HEK293 (cell line): ENCODE data around the gene KRT17.

Source experiments
- BCL11A ChIP-seq: fragments of 450-650 bp; formaldehyde crosslinking; IDR thresholded peaks from 2 replicates; pipeline ENCODE4 v1.5.1; 2016; ENCODE audit warnings: low read depth, missing biosample characterization, missing genetic modification characterization
- FEZF1 ChIP-seq: fragments of 450-650 bp; formaldehyde crosslinking; IDR thresholded peaks from 2 replicates; pipeline ENCODE4 v1.5.1; 2016; ENCODE audit warnings: missing biosample characterization, missing genetic modification characterization
- GLIS2 ChIP-seq: fragments of 450-650 bp; formaldehyde crosslinking; IDR thresholded peaks from 2 replicates; pipeline ENCODE4 v1.5.1; 2016; ENCODE audit warnings: missing biosample characterization, missing genetic modification characterization
- KLF17 ChIP-seq: fragments of 450-650 bp; formaldehyde crosslinking; IDR thresholded peaks from 2 replicates; pipeline ENCODE4 v1.5.1; 2016; ENCODE audit warnings: missing biosample characterization, missing genetic modification characterization
- KLF8 ChIP-seq: fragments of 450-650 bp; formaldehyde crosslinking; IDR thresholded peaks from 2 replicates; pipeline ENCODE4 v1.5.1; 2016; ENCODE audit warnings: missing biosample characterization, missing genetic modification characterization
- MZF1 ChIP-seq: fragments of 450-650 bp; formaldehyde crosslinking; IDR thresholded peaks from 2 replicates; pipeline ENCODE4 v1.5.1; 2017; ENCODE audit warnings: missing biosample characterization, missing genetic modification characterization, borderline replicate concordance
- RBAK ChIP-seq: fragments of 450-650 bp; formaldehyde crosslinking; IDR thresholded peaks from 2 replicates; pipeline ENCODE4 v1.5.1; 2016; ENCODE audit warnings: missing biosample characterization, missing genetic modification characterization
- SCRT2 ChIP-seq: fragments of 450-650 bp; formaldehyde crosslinking; IDR thresholded peaks from 2 replicates; pipeline ENCODE4 v1.5.1; 2016; ENCODE audit warnings: missing biosample characterization, missing genetic modification characterization
- ZBTB17 ChIP-seq: fragments of 450-650 bp; formaldehyde crosslinking; IDR thresholded peaks from 2 replicates; pipeline ENCODE4 v1.5.1; 2016; ENCODE audit warnings: missing biosample characterization, missing genetic modification characterization
- ZBTB21 ChIP-seq: fragments of 450-650 bp; formaldehyde crosslinking; IDR thresholded peaks from 2 replicates; pipeline ENCODE4 v1.5.1; 2017; ENCODE audit warnings: missing biosample characterization, missing genetic modification characterization
- ZBTB44 ChIP-seq: fragments of 450-650 bp; IDR thresholded peaks from 2 replicates; pipeline ENCODE4 v1.5.1; 2018; ENCODE audit warnings: missing biosample characterization, mild to moderate bottlenecking, missing genetic modification characterization
- ZBTB6 ChIP-seq: fragments of 450-650 bp; formaldehyde crosslinking; IDR thresholded peaks from 2 replicates; pipeline ENCODE4 v1.5.1; 2017; ENCODE audit warnings: missing biosample characterization, missing genetic modification characterization
- ZNF132 ChIP-seq: fragments of 450-650 bp; formaldehyde crosslinking; IDR thresholded peaks from 2 replicates; pipeline ENCODE4 v1.5.1; 2017; ENCODE audit warnings: missing biosample characterization, missing genetic modification characterization, borderline replicate concordance
- ZNF23 ChIP-seq: fragments of 450-650 bp; formaldehyde crosslinking; IDR thresholded peaks from 2 replicates; pipeline ENCODE4 v1.5.1; 2016; ENCODE audit warnings: missing biosample characterization, missing genetic modification characterization, borderline replicate concordance
- ZNF280C ChIP-seq: fragments of 450-650 bp; formaldehyde crosslinking; IDR thresholded peaks from 2 replicates; pipeline ENCODE4 v1.5.1; 2016; ENCODE audit warnings: missing biosample characterization, missing genetic modification characterization
- ZNF335 ChIP-seq: fragments of 450-650 bp; formaldehyde crosslinking; conservative IDR thresholded peaks from 2 replicates; pipeline ENCODE4 v1.5.1; 2016; ENCODE audit warnings: missing biosample characterization, missing genetic modification characterization
- ZNF48 ChIP-seq: fragments of 450-650 bp; formaldehyde crosslinking; IDR thresholded peaks from 2 replicates; pipeline ENCODE4 v1.5.1; 2016; ENCODE audit warnings: missing biosample characterization, missing genetic modification characterization
- ZNF530 ChIP-seq: fragments of 450-650 bp; formaldehyde crosslinking; IDR thresholded peaks from 2 replicates; pipeline ENCODE4 v1.5.1; 2016; ENCODE audit warnings: low read depth, missing biosample characterization, missing genetic modification characterization
- ZNF580 ChIP-seq: fragments of 450-650 bp; formaldehyde crosslinking; IDR thresholded peaks from 2 replicates; pipeline ENCODE4 v1.5.1; 2016; ENCODE audit warnings: missing biosample characterization, missing genetic modification characterization
- ZNF623 ChIP-seq: fragments of 450-650 bp; formaldehyde crosslinking; IDR thresholded peaks from 2 replicates; pipeline ENCODE4 v1.5.1; 2016; ENCODE audit warnings: missing biosample characterization, missing genetic modification characterization
- ZNF629 ChIP-seq: fragments of 450-650 bp; formaldehyde crosslinking; IDR thresholded peaks from 2 replicates; pipeline ENCODE4 v1.5.1; 2017; ENCODE audit warnings: missing biosample characterization, missing genetic modification characterization
- ZNF785 ChIP-seq: fragments of 450-650 bp; formaldehyde crosslinking; IDR thresholded peaks from 2 replicates; pipeline ENCODE4 v1.5.1; 2016; ENCODE audit warnings: missing biosample characterization, missing genetic modification characterization
- ZNF843 ChIP-seq: fragments of 450-650 bp; formaldehyde crosslinking; IDR thresholded peaks from 2 replicates; pipeline ENCODE4 v1.5.1; 2016; ENCODE audit warnings: missing biosample characterization, missing genetic modification characterization
- TF ChIP-seq, protein P1 (sequence below): fragments of 450-650 bp; formaldehyde crosslinking; IDR thresholded peaks from 2 replicates; pipeline ENCODE4 v1.5.1; 2016; ENCODE audit warnings: missing biosample characterization, missing genetic modification characterization, borderline replicate concordance
- TF ChIP-seq, protein P2 (sequence below): fragments of 450-650 bp; formaldehyde crosslinking; IDR thresholded peaks from 2 replicates; pipeline ENCODE4 v1.5.1; 2016; ENCODE audit warnings: missing biosample characterization, missing genetic modification characterization

The KRT17 gene

DNA sequence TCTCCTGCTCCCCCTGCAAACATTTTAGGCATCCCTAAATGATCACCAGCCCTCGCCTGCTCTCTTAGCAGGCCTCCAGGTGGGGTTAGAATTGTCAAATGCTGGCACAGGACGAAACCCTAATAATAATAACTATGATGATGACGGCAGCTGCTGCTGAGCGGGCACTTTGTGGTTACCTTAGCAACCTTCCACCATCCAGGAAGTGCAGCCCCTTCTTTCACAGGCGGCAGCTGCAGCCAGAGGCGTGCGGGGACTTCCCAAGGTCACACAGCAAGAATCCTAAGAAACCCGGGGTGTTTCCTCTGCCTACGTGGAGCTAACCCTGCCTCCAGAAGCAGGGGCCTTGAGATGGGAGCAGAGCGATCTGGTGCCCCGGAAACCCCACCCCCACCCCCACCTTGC is 41.9 kb upstream of the KRT17 start (continued):
- TF ChIP-seq, protein P1, sequence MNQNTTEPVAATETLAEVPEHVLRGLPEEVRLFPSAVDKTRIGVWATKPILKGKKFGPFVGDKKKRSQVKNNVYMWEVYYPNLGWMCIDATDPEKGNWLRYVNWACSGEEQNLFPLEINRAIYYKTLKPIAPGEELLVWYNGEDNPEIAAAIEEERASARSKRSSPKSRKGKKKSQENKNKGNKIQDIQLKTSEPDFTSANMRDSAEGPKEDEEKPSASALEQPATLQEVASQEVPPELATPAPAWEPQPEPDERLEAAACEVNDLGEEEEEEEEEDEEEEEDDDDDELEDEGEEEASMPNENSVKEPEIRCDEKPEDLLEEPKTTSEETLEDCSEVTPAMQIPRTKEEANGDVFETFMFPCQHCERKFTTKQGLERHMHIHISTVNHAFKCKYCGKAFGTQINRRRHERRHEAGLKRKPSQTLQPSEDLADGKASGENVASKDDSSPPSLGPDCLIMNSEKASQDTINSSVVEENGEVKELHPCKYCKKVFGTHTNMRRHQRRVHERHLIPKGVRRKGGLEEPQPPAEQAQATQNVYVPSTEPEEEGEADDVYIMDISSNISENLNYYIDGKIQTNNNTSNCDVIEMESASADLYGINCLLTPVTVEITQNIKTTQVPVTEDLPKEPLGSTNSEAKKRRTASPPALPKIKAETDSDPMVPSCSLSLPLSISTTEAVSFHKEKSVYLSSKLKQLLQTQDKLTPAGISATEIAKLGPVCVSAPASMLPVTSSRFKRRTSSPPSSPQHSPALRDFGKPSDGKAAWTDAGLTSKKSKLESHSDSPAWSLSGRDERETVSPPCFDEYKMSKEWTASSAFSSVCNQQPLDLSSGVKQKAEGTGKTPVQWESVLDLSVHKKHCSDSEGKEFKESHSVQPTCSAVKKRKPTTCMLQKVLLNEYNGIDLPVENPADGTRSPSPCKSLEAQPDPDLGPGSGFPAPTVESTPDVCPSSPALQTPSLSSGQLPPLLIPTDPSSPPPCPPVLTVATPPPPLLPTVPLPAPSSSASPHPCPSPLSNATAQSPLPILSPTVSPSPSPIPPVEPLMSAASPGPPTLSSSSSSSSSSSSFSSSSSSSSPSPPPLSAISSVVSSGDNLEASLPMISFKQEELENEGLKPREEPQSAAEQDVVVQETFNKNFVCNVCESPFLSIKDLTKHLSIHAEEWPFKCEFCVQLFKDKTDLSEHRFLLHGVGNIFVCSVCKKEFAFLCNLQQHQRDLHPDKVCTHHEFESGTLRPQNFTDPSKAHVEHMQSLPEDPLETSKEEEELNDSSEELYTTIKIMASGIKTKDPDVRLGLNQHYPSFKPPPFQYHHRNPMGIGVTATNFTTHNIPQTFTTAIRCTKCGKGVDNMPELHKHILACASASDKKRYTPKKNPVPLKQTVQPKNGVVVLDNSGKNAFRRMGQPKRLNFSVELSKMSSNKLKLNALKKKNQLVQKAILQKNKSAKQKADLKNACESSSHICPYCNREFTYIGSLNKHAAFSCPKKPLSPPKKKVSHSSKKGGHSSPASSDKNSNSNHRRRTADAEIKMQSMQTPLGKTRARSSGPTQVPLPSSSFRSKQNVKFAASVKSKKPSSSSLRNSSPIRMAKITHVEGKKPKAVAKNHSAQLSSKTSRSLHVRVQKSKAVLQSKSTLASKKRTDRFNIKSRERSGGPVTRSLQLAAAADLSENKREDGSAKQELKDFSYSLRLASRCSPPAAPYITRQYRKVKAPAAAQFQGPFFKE (tag by site-specific recombination): no peak
- TF ChIP-seq ZNF335 (tag by site-specific recombination): peak; percentile 98
- TF ChIP-seq ZBTB21 (tag by site-specific recombination): no peak
- TF ChIP-seq GLIS2 (tag by site-specific recombination): 0 out of 2 replicates have a peak, but pooled peaks have one; percentile 56
- TF ChIP-seq FEZF1 (tag by site-specific recombination): no peak
- TF ChIP-seq ZNF843 (tag by site-specific recombination): no peak
- TF ChIP-seq, protein P2, sequence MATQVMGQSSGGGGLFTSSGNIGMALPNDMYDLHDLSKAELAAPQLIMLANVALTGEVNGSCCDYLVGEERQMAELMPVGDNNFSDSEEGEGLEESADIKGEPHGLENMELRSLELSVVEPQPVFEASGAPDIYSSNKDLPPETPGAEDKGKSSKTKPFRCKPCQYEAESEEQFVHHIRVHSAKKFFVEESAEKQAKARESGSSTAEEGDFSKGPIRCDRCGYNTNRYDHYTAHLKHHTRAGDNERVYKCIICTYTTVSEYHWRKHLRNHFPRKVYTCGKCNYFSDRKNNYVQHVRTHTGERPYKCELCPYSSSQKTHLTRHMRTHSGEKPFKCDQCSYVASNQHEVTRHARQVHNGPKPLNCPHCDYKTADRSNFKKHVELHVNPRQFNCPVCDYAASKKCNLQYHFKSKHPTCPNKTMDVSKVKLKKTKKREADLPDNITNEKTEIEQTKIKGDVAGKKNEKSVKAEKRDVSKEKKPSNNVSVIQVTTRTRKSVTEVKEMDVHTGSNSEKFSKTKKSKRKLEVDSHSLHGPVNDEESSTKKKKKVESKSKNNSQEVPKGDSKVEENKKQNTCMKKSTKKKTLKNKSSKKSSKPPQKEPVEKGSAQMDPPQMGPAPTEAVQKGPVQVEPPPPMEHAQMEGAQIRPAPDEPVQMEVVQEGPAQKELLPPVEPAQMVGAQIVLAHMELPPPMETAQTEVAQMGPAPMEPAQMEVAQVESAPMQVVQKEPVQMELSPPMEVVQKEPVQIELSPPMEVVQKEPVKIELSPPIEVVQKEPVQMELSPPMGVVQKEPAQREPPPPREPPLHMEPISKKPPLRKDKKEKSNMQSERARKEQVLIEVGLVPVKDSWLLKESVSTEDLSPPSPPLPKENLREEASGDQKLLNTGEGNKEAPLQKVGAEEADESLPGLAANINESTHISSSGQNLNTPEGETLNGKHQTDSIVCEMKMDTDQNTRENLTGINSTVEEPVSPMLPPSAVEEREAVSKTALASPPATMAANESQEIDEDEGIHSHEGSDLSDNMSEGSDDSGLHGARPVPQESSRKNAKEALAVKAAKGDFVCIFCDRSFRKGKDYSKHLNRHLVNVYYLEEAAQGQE: no peak
- TF ChIP-seq ZBTB17: peak; percentile 46; the same call in 1 of the 2 replicates
- no peak for TF ChIP-seq RBAK
- TF ChIP-seq ZNF132 (tag by site-specific recombination): no peak
- no peak for TF ChIP-seq ZNF530 (tag by site-specific recombination)
- no peak for TF ChIP-seq ZNF785
- no peak for TF ChIP-seq ZNF48
- TF ChIP-seq ZNF23 (tag by site-specific recombination): no peak
- no peak for TF ChIP-seq ZBTB6 (tag by site-specific recombination)
- no peak for TF ChIP-seq ZNF280C (tag by site-specific recombination)
- TF ChIP-seq SCRT2 (tag by site-specific recombination): no peak
- no peak for TF ChIP-seq KLF17
- TF ChIP-seq ZNF580 (tag by site-specific recombination): no peak
- no peak for TF ChIP-seq ZNF623 (tag by site-specific recombination)
- no peak for TF ChIP-seq BCL11A (tag by site-specific recombination)
- peak; percentile 6; the same call in 1 of the 2 replicates for TF ChIP-seq ZNF629 (tag by site-specific recombination)
- no peak; the same call in 1 of the 2 replicates for TF ChIP-seq KLF8 (tag by site-specific recombination)
- TF ChIP-seq ZBTB44 (tag by site-specific recombination): no peak
- TF ChIP-seq MZF1 (tag by site-specific recombination): no peak
